Activated CD8-positive, alpha-beta memory T cell treated with anti-CD3 and anti-CD28 coated beads, Interleukin-2, amount 50 U/mL, for 1 hour (primary cell): ENCODE measurements around the gene INPP1.
A peak's percentile ranks its signal among the peaks of the same experiment; 100 is the strongest.
"Not testable (repeated sequence)": the region's sequence is repeated elsewhere in the genome, so short reads cannot be mapped to it uniquely, and the experiment has no call there.

Experiments used
- DNase-seq: peaks from one replicate; pipeline ENCODE4 v3.0.0-alpha.2; 2020; ENCODE audit errors: extremely low read depth

The INPP1 gene, protein sequence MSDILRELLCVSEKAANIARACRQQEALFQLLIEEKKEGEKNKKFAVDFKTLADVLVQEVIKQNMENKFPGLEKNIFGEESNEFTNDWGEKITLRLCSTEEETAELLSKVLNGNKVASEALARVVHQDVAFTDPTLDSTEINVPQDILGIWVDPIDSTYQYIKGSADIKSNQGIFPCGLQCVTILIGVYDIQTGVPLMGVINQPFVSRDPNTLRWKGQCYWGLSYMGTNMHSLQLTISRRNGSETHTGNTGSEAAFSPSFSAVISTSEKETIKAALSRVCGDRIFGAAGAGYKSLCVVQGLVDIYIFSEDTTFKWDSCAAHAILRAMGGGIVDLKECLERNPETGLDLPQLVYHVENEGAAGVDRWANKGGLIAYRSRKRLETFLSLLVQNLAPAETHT

DNA sequence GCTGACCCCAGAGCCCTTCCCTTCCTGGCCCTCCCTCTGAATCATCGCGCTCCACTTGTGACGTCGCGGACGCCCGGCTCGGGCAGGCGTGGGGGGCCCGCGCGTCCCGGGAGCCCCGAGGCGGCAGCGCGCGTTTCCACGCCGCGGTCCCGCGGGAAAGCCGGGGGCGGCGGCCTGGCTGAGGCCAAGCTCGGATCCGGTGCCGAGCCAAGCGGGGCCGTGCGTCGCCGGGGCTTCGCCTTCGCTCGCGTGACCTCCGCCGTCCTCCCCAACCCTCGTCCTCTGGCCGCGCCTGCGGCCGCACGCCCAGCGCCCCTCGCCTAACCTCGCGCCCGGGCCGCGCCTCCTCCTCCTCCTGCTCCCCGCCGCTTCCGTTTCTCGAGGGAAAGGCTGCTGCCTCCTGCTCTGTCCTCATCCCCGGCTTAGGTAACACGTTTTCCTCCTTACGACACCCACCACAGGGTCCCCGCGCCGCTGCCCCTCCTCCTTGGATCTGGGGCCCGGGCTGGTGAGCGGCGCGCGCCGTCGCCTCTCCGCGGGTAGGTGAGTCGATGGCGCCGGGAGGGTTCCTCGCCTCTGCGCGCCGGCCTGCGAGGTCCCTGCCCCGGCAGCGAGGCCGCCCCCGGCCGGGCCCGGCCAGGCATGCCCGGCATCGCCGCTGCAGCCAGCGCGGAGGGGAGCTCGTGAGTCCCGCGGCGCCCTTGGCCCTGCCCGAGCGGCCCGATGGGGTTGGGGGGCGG, at the start of gene INPP1:
Gene INPP1, plus strand, starts transcription at position 54 of the 740 bp plus-strand sequence. CDS start 16,514 bp downstream, outside the sequence.
- no peak for DNase-seq

DNA sequence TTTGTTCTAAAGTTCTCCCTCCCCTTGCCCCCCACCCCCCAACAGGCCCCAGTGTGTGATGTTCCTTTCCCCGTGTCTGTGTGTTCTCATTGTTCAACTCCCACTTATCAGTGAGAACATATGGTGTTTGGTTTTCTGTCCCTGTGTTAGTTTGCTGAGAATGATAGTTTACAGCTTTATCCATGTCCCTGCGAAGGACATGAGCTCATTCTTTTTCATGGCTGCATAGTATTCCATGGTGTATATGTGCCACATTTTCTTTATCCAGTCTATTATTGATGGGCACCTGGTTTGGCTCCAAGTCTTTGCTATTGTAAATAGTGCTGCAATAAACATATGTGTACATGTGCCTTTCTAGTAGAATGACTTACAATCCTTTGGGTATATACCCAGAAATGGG, 45.5 kb upstream of the INPP1 start:
- not testable (repeated sequence) for DNase-seq

DNA sequence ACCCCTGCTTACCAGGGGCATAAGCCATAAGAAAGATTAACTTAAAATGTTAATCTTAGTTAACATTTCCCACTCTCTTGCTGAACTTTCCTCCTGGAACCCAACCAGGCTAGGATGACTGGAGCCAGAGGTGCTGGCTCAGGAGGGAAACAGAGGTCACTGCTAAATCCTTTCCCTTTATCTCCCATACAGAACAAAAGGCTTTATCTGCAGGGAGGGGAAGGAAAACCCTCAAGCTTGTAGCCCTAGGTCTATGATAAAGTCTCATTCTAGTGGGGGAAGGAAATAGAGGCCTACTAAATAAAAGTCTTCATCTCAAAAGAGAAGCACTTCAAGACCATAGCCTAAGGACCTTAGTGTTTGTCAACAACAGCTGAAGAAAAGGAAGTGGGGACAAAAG, 42.4 kb upstream of the INPP1 start:
- no peak for DNase-seq

DNA sequence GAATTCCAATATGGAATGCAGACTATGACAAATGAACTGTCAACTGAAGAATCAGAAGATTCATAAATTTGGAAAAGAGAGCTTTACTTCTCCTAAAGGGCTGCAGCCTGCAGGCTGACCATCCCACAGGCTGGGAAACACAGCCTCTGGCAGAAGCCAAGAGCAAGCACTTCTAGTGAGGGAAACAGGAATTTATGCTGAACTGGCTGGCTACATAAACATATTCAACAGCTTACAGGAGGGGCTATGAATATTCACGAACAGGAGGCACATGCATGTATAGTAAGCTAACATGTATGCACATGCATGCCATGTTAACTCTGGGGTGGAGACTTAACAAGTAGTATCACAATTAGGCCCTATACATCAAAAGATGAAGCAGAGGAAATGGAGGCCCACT, 41.3 kb upstream of the INPP1 start:
- DNase-seq, result no peak

DNA sequence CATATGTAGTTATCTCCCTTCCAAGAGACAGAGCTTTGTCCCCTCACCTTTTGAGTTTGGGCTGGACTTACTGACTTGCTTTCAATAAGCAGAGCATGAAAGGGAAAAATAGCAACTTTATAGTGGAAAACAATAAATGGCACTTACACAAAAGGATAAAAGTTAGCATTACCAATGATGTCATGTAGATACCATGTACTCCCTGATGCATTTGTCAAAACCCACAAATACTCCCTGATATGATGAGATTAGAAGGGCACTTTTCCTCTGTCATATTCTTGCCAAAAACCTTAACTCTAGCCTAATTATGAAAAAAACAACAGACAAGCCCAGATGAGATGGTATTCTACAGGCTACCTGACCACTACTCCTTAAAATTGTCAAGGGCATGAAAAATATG, 39.7 kb upstream of the INPP1 start:
- DNase-seq, result no peak

DNA sequence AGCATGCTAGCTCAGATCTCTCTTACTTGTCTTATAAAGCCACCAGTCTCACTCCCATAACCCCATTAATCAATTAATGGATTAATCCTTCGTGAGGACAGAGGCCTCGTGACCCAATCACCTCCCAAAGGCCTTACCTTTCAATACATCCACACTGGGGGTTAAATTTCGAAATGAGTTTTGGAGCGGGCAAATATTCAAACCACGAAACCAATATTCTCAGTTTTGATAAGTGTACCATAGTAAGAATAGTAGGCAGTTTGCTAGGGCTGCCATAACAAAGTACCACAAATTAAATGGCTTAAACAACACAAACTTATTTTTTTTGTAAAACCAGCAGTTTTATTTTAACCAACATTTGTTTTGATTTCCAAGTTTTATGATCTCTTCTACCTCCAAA, 39.0 kb upstream of the INPP1 start:
- no peak for DNase-seq

DNA sequence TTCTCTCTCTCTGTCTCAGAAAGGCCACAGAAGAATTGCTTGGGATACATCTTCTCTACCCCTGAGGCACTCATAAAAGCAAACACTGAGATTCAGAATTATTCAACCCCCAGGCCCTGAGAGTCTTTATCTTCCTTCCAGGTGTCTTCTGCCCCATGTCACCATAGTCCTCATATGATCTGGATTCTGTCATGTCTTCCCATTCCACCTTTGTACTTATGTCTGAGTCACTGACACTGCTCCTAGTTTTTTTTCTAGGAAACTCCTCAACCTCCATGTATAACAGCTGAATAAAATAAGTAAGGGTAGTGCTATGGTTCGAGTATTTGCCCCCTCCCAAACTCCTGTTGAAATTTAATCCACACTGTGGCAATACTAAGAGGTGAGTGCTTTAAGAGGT, 35.4 kb upstream of the INPP1 start:
- DNase-seq, result no peak

DNA sequence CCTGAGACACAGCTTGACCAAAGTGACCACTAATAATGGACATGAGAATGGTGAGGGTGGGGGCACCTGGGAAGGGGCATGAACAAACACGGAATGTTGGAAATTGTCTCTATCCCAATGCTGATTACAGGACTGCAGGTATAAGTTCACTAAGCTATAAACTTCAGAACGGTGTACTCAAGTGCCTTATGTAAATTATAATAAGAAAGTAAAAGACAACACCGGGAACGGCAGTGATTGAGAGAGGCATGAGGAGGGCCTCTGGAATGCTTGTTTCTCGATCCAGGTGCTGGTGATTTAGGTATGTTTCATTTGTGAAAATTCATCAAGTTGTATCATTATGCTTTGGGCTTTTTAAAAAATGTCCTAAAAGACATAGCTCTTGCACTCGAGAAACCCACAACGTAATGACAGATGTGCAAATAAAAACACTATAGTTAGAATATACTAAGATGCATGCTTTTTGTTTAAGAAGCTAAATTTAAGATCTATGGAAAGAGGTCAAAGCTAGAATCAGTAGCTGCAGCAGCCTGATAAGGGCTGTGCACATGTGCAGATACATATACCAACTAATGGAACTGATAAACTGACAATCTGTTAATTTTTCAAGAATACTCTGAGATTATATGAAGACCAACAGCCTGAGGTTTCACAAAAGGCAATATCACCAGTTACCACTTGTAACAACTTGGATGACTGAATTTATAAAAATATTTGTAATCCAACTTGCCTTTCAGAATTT, 31.3 kb upstream of the INPP1 start:
- DNase-seq, result no peak

DNA sequence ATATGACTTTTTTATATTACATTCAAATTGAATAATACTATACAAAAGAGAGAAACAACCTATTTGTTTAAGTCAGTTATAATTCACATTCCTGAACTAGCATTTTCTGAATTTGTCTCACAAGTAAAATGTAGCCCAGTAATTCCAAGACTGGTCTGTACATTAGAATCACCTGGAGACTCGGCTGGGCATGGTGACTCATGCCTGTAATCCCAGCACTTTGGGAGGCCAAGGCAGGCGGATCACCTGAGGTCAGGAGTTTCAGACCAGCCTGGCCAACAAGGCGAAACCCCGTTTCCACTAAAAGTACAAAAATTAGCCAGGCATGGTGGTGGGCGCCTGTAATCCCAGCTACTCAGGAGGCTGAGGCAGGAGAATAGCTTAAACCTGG, 30.8 kb upstream of the INPP1 start:
- DNase-seq, result not testable (repeated sequence)

DNA sequence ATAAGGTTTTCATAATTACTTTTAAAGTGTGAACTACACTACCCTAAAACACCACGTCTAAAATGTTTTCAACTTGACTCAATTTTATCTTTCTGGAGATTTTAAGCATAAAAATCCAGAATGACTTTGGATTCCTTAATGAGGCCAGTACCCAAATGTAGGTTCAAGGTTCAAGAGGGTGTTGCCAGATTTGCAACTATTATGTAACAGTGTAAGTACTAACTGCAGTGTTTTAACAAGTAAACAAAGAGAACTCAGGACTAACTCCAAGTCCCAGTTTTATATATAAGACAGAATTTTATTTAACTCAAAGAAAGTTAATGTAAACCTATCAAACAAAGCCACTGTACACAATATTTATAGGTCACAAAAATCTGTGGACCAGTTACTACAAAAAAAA, 29.5 kb upstream of the INPP1 start:
- DNase-seq, result no peak

DNA sequence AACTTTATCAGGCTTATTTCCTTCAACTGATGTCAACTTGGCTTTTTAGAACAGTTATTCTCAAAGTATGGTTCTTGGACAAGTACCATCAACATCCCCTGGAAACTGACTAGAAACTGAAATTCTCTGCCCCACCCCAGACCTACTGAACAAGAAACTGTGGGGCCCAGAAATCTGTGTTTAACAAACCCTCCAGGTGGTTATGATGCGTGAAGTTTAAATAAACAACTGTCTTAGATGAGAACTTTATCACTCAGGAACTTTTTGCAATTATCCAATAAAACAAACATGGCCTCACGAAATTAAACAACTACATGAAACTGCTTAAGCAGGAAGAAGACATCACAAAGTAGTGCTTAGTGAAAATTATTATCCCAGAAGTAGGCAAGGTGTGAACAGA, 28.1 kb upstream of the INPP1 start:
- DNase-seq, result no peak

DNA sequence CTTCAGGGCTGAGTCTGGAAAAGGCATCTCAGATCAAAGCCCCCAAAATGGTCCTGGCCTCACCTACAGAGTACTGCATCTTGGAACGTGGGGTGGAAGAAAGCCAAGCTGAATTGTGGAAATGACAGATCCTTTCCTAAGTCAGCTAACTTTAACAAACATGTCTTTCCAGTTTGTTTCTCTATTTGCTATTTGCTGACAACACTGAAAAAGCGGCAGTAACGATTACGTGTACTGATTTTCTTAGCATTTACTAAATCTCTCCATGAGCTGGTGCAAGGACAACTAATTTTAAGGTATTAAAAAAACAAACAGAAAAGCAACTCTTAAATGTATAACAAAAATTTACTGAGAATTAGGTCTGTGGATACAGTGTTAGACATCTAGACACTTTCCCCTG, 24.9 kb upstream of the INPP1 start:
- no peak for DNase-seq

DNA sequence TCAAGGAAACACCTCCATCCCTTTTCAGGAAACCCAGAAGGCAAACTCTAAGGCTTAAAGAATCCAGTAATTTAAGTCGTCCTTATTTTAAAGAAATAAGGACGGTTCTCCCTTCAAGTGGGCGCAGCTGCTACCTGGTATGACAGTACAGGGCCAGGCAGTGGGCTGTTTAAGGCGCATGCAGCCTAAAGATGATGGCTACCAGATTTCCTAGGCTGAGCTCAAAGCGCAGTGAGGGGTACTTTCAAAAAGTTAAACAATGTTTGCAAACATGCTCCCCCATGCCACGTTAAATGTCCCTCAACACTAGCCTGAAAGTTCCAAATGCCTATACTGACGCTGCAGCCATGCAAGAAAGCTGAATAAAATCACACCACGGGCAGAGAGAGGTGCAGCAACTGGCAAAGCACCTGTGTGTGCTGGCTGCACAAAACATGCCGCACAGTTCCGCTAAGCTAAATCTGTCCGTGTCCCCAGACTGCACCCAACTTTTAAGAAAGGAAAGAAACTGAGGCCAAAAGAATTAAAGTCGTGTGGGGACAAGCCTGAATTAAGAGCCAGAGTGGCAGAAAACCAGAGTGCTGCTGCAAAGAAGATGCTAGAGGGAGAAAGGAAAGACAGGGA, 24.3 kb upstream of the INPP1 start:
- no peak for DNase-seq

DNA sequence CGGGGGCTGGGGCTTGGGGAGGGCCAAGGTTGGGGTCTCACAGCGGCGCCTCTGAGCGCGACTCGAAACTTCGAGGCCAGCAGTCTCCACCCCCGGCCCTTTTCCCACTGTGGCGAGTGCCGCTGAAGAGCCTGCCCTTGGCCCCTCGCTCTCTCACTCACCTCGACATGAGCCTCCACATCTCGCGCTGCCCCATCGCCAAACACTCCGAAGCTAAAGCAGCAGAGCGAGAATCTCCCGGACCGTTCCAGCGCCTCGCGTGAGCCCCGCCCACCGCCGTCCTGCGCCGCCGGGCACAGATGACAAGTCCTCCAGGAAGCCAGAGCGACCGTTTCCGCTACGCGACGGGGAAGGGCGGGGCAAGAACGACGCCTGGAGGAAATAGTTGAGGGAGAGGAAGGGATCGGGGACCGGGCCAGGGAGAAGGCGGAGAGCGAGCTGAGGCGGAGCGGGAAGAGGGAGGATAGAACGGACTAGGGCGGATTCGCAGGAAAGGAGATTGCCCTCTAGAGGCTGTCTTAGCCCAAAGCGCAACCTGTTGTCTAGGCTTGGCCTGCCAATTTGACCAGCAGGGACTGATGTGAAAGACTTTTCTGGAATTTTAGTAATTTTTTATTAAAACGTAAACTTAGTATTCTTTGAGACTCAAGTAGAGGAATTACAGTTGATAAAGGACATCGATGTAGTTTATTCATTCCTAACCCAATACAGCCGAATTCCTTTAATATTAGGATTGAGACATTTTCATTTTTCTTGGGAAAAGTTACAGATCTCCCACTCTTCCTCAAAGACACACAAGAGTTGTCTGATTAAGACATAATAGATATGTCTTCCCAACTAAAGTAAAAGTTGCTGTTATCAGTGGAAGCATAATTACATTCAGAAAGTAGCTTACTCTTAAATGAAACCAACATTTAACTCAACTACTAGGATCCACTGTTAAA, 23.6 kb upstream of the INPP1 start, which contains the start of gene HIBCH:
Gene HIBCH, minus strand, starts transcription at position 272 of the 944 bp plus-strand sequence. Its CDS starts 76 bp downstream, at position 196.
- DNase-seq, result peak; percentile 53

DNA sequence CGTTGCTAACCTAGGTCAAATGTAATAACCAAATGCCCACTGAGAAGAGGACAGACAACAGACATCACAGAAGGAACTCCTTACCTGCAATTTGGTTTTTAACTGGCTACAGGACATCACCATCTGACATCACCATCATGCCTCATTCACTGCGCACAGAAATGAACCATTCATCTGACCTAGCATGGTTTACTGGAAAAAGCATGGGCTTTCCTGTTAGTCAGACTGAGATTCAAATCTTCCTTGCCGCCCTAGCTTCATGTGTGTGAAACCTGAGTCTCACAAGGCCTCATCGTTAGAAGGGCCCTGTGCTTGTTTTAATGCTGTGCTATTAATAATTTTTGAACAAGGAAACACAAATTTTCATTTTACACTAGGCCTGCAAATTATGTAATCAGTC, 22.7 kb upstream of the INPP1 start:
- DNase-seq, result no peak

DNA sequence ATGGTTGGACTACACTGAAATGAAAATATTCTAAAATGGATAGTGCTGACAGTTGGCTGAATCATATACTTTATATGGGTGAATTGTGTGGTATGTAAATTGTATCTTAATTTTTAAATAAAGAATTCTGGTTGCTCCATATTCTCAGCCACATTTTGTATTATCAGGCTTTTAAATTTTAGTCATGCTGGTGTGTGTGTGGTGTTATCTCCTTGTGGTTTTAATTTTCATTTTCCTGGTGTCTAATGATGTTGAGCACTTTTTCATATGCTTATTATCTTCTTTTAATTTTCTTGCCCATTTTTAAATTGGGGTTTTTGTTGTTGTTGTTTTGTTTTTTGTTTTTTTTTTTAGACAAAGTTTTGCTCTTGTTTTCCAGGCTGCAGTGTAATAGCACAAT, 20.0 kb upstream of the INPP1 start:
- no peak for DNase-seq

DNA sequence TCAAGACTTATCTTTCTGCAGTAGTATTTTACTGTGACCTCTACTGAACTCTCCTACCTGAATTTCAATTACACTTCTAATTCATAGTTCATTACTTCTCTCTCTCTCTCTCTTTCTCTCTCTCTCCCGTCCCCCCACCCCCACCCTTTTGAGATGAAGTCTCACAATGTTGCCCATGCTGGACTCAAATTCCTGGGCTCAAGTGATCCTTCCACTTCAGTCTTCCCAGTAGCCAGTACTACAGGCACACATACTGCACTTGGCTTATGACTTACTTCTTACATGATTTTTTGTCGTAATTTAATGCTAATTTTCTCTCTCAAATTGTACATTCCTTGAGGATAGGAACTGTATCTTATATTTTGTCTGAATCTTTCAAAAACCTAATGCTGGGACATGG, 17.8 kb upstream of the INPP1 start:
- DNase-seq, result no peak

DNA sequence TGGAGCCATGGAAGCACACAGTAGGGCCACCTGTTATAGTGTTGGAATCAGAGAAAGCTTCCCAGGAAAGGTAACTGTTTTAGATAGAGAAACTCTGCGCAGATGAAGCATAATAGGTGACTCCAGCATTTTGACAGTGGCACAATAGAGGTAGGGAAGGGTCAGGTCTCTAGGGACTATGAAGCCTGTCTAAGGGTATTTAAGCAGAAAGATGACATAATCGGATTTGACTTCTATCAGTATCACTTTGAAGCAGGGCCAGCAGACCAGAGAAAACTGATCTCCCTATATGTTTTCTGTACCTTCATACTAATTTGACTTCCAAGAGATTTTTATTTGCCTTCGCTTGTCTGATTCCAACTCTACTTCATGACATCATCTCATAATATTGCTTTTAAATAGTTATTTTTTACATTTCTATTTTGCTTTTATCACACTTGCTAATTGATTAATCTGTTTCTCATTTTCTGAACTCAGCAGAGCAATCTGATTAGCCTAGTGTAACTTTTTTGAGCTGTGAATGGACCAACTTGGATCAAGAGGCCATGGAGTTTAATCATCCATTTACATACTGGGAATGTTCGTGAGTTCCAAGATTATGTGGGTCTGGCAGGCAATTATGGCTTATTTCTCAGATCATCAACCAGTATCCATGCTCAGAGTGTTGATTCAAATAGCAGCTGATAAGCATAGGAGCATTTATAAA, 15.4 kb upstream of the INPP1 start:
- no peak for DNase-seq

DNA sequence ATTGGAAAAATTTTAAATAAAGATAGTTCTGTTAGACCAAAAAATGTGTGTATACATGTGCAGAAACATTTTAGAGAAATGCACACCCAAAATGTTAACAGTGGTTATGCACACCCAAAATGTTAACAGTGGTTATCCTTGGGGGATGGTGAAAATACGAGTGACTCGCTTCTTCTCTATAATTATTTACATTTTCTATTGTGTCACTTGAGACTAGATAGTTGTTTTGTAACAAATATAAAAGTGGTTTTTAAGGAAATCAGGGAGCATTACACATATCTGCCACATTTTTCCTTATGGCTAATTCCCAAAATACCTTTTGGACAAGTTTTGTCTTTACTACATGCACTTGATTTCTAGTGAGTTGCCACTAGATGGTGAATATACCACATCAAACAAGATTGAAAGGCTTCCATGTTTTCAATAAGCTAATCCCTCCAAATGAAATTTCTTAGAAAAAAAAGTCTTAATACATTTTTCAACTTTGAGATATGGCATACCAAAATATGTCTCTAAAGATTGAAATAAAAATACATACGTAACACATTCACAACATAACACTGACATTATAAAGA, 14.7 kb upstream of the INPP1 start:
- DNase-seq, result no peak

DNA sequence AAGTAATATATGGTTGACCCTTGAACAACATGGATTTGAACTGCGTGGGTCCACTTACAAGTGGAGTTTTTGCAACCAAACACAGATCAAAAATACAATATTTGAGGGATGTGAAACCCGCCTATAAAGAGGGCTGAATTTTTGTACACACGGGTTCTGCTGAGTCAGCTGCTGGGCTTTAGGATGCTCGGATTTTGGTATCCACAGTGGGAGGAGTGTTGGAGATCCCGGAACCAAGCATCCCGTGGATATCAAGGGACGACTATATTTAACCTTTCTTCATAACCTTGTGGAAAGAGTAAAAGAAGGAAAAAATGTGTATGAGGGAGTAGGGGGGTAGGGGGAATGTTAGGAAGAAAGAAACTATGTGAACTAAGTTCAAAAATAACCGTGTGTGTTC, 10.0 kb upstream of the INPP1 start:
- no peak for DNase-seq
